DND-41 (cell line): ENCODE data around the gene COX5A.

Experiments
- CTCF ChIP-seq: IDR thresholded peaks from 2 replicates; pipeline ENCODE4 v1.5.1; 2012; ENCODE audit warnings: borderline replicate concordance, low read length, moderate library complexity, mild to moderate bottlenecking; ENCODE audit not compliant: poor library complexity, severe bottlenecking; ENCODE audit errors: extremely low read depth
- EZH2 ChIP-seq: IDR thresholded peaks from 3 replicates; pipeline ENCODE4 v1.6.1; 2012; ENCODE audit warnings: borderline replicate concordance, low read depth, mild to moderate bottlenecking, moderate library complexity, low read length, inconsistent platforms; ENCODE audit not compliant: severe bottlenecking

GRCh38 chr15:74884428-74885223, 53.2 kb downstream of the COX5A start:
- TF ChIP-seq EZH2 (no peak), CTCF (no peak)
